ENCODE data around the gene SLC25A39.

GRCh38 chr17:44324571-44325275, at the start of gene SLC25A39:
- TF ChIP-seq CTCF (IDR thresholded peaks at IDR 0.05) (peak in 2 of 7 experiments; percentile 13 to 37), POLR2A (IDR thresholded peaks at IDR 0.05) (peak; percentile 67 to 78 (median 67))

Measured in body of pancreas (tissue), 4 donors.